A549 (cell line): ENCODE results near the gene SH3BGRL.

Experiments used
- BCL3 ChIP-seq: fragments of >200 bp; sonication (Bioruptor Twin); formaldehyde crosslinking; IDR thresholded peaks from 3 replicates; pipeline ENCODE4 v1.6.1; 2016
- CHD2 ChIP-seq: fragments of 150-350 bp; IDR thresholded peaks from 2 replicates; pipeline ENCODE4 v1.6.1; 2014; ENCODE audit warnings: low read length; ENCODE audit not compliant: partially characterized antibody
- CTCF ChIP-seq: fragments of >200 bp; sonication (Bioruptor Twin); formaldehyde crosslinking; IDR thresholded peaks from 3 replicates; pipeline ENCODE4 v1.5.1; 2016
- EHF ChIP-seq: fragments of 250-450 bp; sonication (Bioruptor Pico); IDR thresholded peaks from 2 replicates; pipeline ENCODE4 v1.5.0; 2020; ENCODE audit warnings: mild to moderate bottlenecking
- EP300 ChIP-seq, 2 experiments: fragments of >200 bp; sonication (Bioruptor Twin); formaldehyde crosslinking; IDR thresholded peaks; 2 replicates in 1 of 2; 3 replicates in 1 of 2; pipeline ENCODE4 v1.6.1; 2016 to 2017
- MAX ChIP-seq: IDR thresholded peaks from 2 replicates; pipeline ENCODE4 v1.6.1; 2012
- MAZ ChIP-seq: fragments of 150-350 bp; IDR thresholded peaks from 2 replicates; pipeline ENCODE4 v1.6.1; 2014; ENCODE audit warnings: antibody characterized with exemption, low read depth, low read length, borderline replicate concordance
- MYC ChIP-seq: IDR thresholded peaks from 2 replicates; pipeline ENCODE4 v1.6.1; 2012; ENCODE audit warnings: mild to moderate bottlenecking, inconsistent platforms, low read length, improper control_type of control experiment, borderline replicate concordance
- NPAS2 ChIP-seq: fragments of 250-450 bp; sonication (Bioruptor Pico); IDR thresholded peaks from 2 replicates; pipeline ENCODE4 v1.8.0; 2022; ENCODE audit warnings: mild to moderate bottlenecking, moderate library complexity, borderline replicate concordance
- PBX3 ChIP-seq: IDR thresholded peaks from 2 replicates; pipeline ENCODE4 v1.6.1; 2012
- POLR2A ChIP-seq: IDR thresholded peaks from 2 replicates; pipeline ENCODE4 v1.6.1; 2012; ENCODE audit warnings: mild to moderate bottlenecking, low read length
- SMC3 ChIP-seq: fragments of >200 bp; sonication (Bioruptor Twin); formaldehyde crosslinking; IDR thresholded peaks from 3 replicates; pipeline ENCODE4 v1.6.1; 2018; ENCODE audit warnings: inconsistent platforms
- SREBF2 ChIP-seq: fragments of 450-650 bp; IDR thresholded peaks from 2 replicates; pipeline ENCODE4 v1.6.1; 2014; ENCODE audit warnings: mild to moderate bottlenecking, moderate library complexity

GRCh38 chrX:81195259-81195658, 6.6 kb upstream of the SH3BGRL start:
- TF ChIP-seq PBX3 (no peak), SREBF2 (no peak), BCL3 (no peak), POLR2A (no peak), CTCF (no peak), MAZ (no peak), CHD2 (no peak), SMC3 (no peak), MAX (no peak), NPAS2 (CRISPR knock-in tag) (no peak), MYC (no peak), EHF (no peak), EP300 (IDR thresholded peaks at IDR 0.05) (no peak)
